Breast epithelium (tissue), 3 donors: Measurements from ENCODE around the gene CNOT2.

ENCODE experiments used
- POLR2A ChIP-seq: fragments of 450-650 bp; IDR thresholded peaks from one replicate; pipeline ENCODE4 v1.6.1; 2016; ENCODE audit warnings: antibody characterized with exemption, mild to moderate bottlenecking, moderate library complexity
- POLR2AphosphoS5 ChIP-seq, 3 donors: sonication (generic); formaldehyde crosslinking; IDR thresholded peaks; one replicate each; pipeline ENCODE4 v1.6.1; 2017; ENCODE audit warnings: antibody characterized with exemption in 3 of 3
- TF ChIP-seq, protein P1 (sequence below), 3 donors: fragments of 450-650 bp; IDR thresholded peaks; one replicate each; pipeline ENCODE4 v1.5.1; 2016 to 2017; ENCODE audit warnings: antibody characterized with exemption in 3 of 3, mild to moderate bottlenecking in 3 of 3, moderate library complexity in 3 of 3

GRCh38 chr12:70251661-70252060, 8.4 kb downstream of the CNOT2 start:
- TF ChIP-seq, protein P1, sequence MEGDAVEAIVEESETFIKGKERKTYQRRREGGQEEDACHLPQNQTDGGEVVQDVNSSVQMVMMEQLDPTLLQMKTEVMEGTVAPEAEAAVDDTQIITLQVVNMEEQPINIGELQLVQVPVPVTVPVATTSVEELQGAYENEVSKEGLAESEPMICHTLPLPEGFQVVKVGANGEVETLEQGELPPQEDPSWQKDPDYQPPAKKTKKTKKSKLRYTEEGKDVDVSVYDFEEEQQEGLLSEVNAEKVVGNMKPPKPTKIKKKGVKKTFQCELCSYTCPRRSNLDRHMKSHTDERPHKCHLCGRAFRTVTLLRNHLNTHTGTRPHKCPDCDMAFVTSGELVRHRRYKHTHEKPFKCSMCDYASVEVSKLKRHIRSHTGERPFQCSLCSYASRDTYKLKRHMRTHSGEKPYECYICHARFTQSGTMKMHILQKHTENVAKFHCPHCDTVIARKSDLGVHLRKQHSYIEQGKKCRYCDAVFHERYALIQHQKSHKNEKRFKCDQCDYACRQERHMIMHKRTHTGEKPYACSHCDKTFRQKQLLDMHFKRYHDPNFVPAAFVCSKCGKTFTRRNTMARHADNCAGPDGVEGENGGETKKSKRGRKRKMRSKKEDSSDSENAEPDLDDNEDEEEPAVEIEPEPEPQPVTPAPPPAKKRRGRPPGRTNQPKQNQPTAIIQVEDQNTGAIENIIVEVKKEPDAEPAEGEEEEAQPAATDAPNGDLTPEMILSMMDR (IDR thresholded peaks at IDR 0.05) = no peak
- TF ChIP-seq POLR2A = no peak
- no peak for TF ChIP-seq POLR2AphosphoS5 (IDR thresholded peaks at IDR 0.05)
